BLaER1 treated with 17β-estradiol and CSF1 and Interleukin-3, amounts not matched to agents 10 nM and 100 nM (cell line): ENCODE measurements around the gene COL23A1.

Source experiments
- H3K27ac ChIP-seq, 11 experiments: shearing (Covaris generic); formaldehyde crosslinking; 2 replicates each; pipeline ENCODE4 v1.8.1; 2022
- H3K27me3 ChIP-seq, 11 experiments: shearing (Covaris generic); formaldehyde crosslinking; 2 replicates each; pipeline ENCODE4 v1.8.1; 2022
- H3K36me3 ChIP-seq, 11 experiments: shearing (Covaris generic); formaldehyde crosslinking; 2 replicates each; pipeline ENCODE4 v1.8.1; 2022
- H3K4me1 ChIP-seq, 10 experiments: shearing (Covaris generic); formaldehyde crosslinking; 2 replicates each; pipeline ENCODE4 v1.8.1; 2022
- H3K4me2 ChIP-seq, 11 experiments: shearing (Covaris generic); formaldehyde crosslinking; 2 replicates each; pipeline ENCODE4 v1.8.1; 2022
- H3K4me3 ChIP-seq, 10 experiments: shearing (Covaris generic); formaldehyde crosslinking; 2 replicates each; pipeline ENCODE4 v1.8.1; 2022
- H3K9ac ChIP-seq, 11 experiments: shearing (Covaris generic); formaldehyde crosslinking; 2 replicates each; pipeline ENCODE4 v1.8.1; 2022
- H3K9me3 ChIP-seq, 11 experiments: shearing (Covaris generic); formaldehyde crosslinking; replicated peaks in 1 of 11; 2 replicates each; pipeline ENCODE4 v1.8.1; 2022
- H4K20me1 ChIP-seq, 11 experiments: shearing (Covaris generic); formaldehyde crosslinking; 2 replicates each; pipeline ENCODE4 v1.8.1; 2022
- Cebpa-rat ChIP-seq, 11 experiments: shearing (Covaris generic); IDR thresholded peaks; 2 replicates each; pipeline ENCODE4 v1.8.1; 2022

The COL23A1 gene

GRCh38 chr5:178327931-178328711, 262.1 kb downstream of the COL23A1 start:
- no peak for TF ChIP-seq Cebpa-rat (IDR thresholded peaks at IDR 0.05)

GRCh38 chr5:178327446-178327845, 262.7 kb downstream of the COL23A1 start:
- Histone ChIP-seq H3K4me2 (peak overlapping the region; percentile 55 to 91 (median 82)), H3K9me3 (no peaks in the 10 kb centered on the region), H3K36me3 (no peaks in the 10 kb centered on the region), H3K9ac (peak overlapping the region in 3 of 11 experiments; percentile 1 to 45 (median 31); a peak in 3 of 22 replicates), H4K20me1 (peaks cover 0 to 26% (median 14%) of the 10 kb centered on the region in 11 experiments; a peak in 13 of 22 replicates), H3K4me3 (no peak overlapping the region), H3K4me1 (peaks cover 72 to 90% (median 84%) of the 10 kb centered on the region in 10 experiments), H3K27me3 (peaks cover 0 to 39% (median 6%) of the 10 kb centered on the region in 11 experiments; a peak in 12 of 22 replicates), H3K27ac (peak overlapping the region in 3 of 11 experiments; percentile 9 to 54 (median 27); a peak in 4 of 22 replicates)
- no peak for TF ChIP-seq Cebpa-rat (IDR thresholded peaks at IDR 0.05)

More at GRCh38 chr5:178327931-178328711, 262.1 kb downstream of the COL23A1 start:
- Histone ChIP-seq H3K27ac (peak overlapping the region in 3 of 11 experiments; percentile 9 to 54 (median 27); a peak in 5 of 22 replicates), H3K4me1 (peaks cover 65 to 84% (median 77%) of the 10 kb centered on the region in 10 experiments), H3K4me3 (no peak overlapping the region), H3K9ac (peak overlapping the region in 4 of 11 experiments; percentile 1 to 45 (median 22); a peak in 4 of 22 replicates), H4K20me1 (peaks cover 0 to 19% (median 10%) of the 10 kb centered on the region in 11 experiments; a peak in 13 of 22 replicates), H3K9me3 (no peaks in the 10 kb centered on the region), H3K27me3 (peaks cover 0 to 32% (median 6%) of the 10 kb centered on the region in 11 experiments; a peak in 12 of 22 replicates), H3K36me3 (no peaks in the 10 kb centered on the region), H3K4me2 (peak overlapping the region; percentile 55 to 91 (median 82))

- Histone ChIP-seq H3K9ac (no peak overlapping the region), H3K4me2 (peak overlapping the region in 6 of 11 experiments; percentile 85 to 97 (median 94); a peak in 6 of 22 replicates), H3K4me3 (no peak overlapping the region), H3K36me3 (no peaks in the 10 kb centered on the region), H3K27ac (no peak overlapping the region), H3K4me1 (peaks cover 79 to 96% (median 88%) of the 10 kb centered on the region in 10 experiments), H3K27me3 (peaks cover 0 to 42% (median 6%) of the 10 kb centered on the region in 11 experiments; a peak in 12 of 22 replicates), H3K9me3 (no peaks in the 10 kb centered on the region), H4K20me1 (peaks cover 0 to 26% (median 14%) of the 10 kb centered on the region in 11 experiments; a peak in 13 of 22 replicates)
- no peak for TF ChIP-seq Cebpa-rat (IDR thresholded peaks at IDR 0.05)
These were observed 263.8 kb downstream of the COL23A1 start for GRCh38 chr5:178326374-178326715.

- Histone ChIP-seq H3K4me1 (peaks cover 79 to 96% (median 88%) of the 10 kb centered on the region in 10 experiments), H3K27me3 (peaks cover 0 to 42% (median 6%) of the 10 kb centered on the region in 11 experiments; a peak in 12 of 22 replicates), H3K36me3 (no peaks in the 10 kb centered on the region), H3K4me3 (no peak overlapping the region), H4K20me1 (peaks cover 0 to 26% (median 14%) of the 10 kb centered on the region in 11 experiments; a peak in 13 of 22 replicates), H3K9ac (no peak overlapping the region), H3K27ac (no peak overlapping the region), H3K9me3 (no peaks in the 10 kb centered on the region), H3K4me2 (peak overlapping the region in 8 of 11 experiments; percentile 84 to 97 (median 94); a peak in 15 of 22 replicates)
- no peak for TF ChIP-seq Cebpa-rat (IDR thresholded peaks at IDR 0.05)
These were observed 264.4 kb downstream of the COL23A1 start for GRCh38 chr5:178325679-178326373.

- Histone ChIP-seq H4K20me1 (peaks cover 0 to 26% (median 14%) of the 10 kb centered on the region in 11 experiments; a peak in 13 of 22 replicates), H3K9ac (no peak overlapping the region), H3K27ac (no peak overlapping the region), H3K4me3 (no peak overlapping the region), H3K4me1 (peaks cover 79 to 96% (median 88%) of the 10 kb centered on the region in 10 experiments), H3K4me2 (peak overlapping the region; percentile 69 to 97 (median 91); a peak in 20 of 22 replicates), H3K36me3 (no peaks in the 10 kb centered on the region), H3K27me3 (peaks cover 0 to 42% (median 6%) of the 10 kb centered on the region in 11 experiments; a peak in 12 of 22 replicates), H3K9me3 (no peaks in the 10 kb centered on the region)
- no peak for TF ChIP-seq Cebpa-rat (IDR thresholded peaks at IDR 0.05)
These were observed 264.9 kb downstream of the COL23A1 start for GRCh38 chr5:178325311-178325678.

GRCh38 chr5:178324481-178325310, 265.5 kb downstream of the COL23A1 start:
- Histone ChIP-seq H4K20me1 (peaks cover 0 to 26% (median 14%) of the 10 kb centered on the region in 11 experiments; a peak in 13 of 22 replicates), H3K9ac (peak overlapping the region in 6 of 11 experiments; percentile 10 to 53 (median 34); a peak in 6 of 22 replicates), H3K4me3 (peak overlapping the region in 6 of 10 experiments; percentile 3 to 38 (median 22); a peak in 5 of 20 replicates), H3K4me2 (peak overlapping the region; percentile 69 to 97 (median 91)), H3K27ac (no peak overlapping the region; a peak in 1 of 22 replicates), H3K27me3 (peaks cover 0 to 45% (median 6%) of the 10 kb centered on the region in 11 experiments; a peak in 12 of 22 replicates), H3K36me3 (no peaks in the 10 kb centered on the region), H3K9me3 (no peaks in the 10 kb centered on the region), H3K4me1 (peaks cover 79 to 96% (median 88%) of the 10 kb centered on the region in 10 experiments)
- no peak for TF ChIP-seq Cebpa-rat (IDR thresholded peaks at IDR 0.05)

GRCh38 chr5:178323961-178324360, 266.2 kb downstream of the COL23A1 start:
- Histone ChIP-seq H3K4me3 (peak overlapping the region in 6 of 10 experiments; percentile 3 to 38 (median 22); a peak in 6 of 20 replicates), H3K4me2 (peak overlapping the region; percentile 69 to 97 (median 91)), H4K20me1 (peaks cover 0 to 31% (median 16%) of the 10 kb centered on the region in 11 experiments; a peak in 13 of 22 replicates), H3K27ac (no peak overlapping the region; a peak in 1 of 22 replicates), H3K36me3 (no peaks in the 10 kb centered on the region), H3K9me3 (no peaks in the 10 kb centered on the region), H3K27me3 (peaks cover 0 to 45% (median 6%) of the 10 kb centered on the region in 11 experiments; a peak in 12 of 22 replicates), H3K9ac (peak overlapping the region in 6 of 11 experiments; percentile 10 to 53 (median 34); a peak in 6 of 22 replicates), H3K4me1 (peaks cover 72 to 89% (median 83%) of the 10 kb centered on the region in 10 experiments)
- TF ChIP-seq Cebpa-rat (IDR thresholded peaks at IDR 0.05): no peak
